ENCODE measurements around the gene DYNLT2. TPM values are rescaled to one million over a fixed set of nuclear protein-coding genes. Genes with fewer than 3 reads are reported as not detected.

Gene DYNLT2
- total and polyA plus RNA-seq, 2 donors (not counting 1 experiment from before 2014, with no cell fraction given): 0.49 to 0.83 TPM

DNA sequence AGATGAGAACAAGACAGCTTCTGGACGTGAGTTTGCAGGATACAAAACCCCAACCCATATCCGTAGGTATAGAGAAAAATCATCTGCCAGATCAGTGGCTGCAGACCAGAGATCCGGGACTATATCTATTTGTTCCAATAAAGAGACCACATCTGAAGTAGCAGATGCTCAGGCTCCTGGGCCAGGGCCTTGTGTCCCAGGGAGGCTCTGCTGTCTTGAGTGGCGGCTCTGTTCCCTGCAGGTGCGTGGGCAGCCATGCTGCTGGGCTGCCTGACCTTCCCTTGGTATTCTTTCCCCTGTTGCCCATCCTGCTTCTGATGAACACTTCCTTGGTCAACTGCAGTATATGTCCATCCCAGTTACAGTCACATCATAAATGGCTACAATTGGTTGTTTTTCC is 35.0 kb upstream of the DYNLT2 start:
- Histone ChIP-seq H3K4me3 (replicated peaks in 1 of 4; ENCODE audit: control extremely low read depth in 1 of 4, insufficient read depth in 1 of 4, low read depth in 3 of 4, low read length in 4 of 4) (no peak overlapping the region), H3K4me1 (ENCODE audit: control insufficient read depth, extremely low read depth, insufficient read depth, low read length) (no peaks in the 10 kb centered on the region), H4K20me1 (ENCODE audit: control insufficient read depth, extremely low read depth, insufficient read depth, low read length) (no peaks in the 10 kb centered on the region), H2AFZ (ENCODE audit: low read length) (no peak overlapping the region), H3K27ac (ENCODE audit: insufficient read depth, low read length) (no peak overlapping the region), H3K79me2 (ENCODE audit: control insufficient read depth, insufficient read depth, low read length) (no peaks in the 10 kb centered on the region), H3K27me3 (ENCODE audit: control insufficient read depth, insufficient read depth, low read length) (no peaks in the 10 kb centered on the region), H3K36me3 (ENCODE audit: control insufficient read depth, insufficient read depth, low read length) (no peaks in the 10 kb centered on the region), H3K4me2 (ENCODE audit: extremely low read depth, insufficient read depth, low read length) (no peak overlapping the region), H3K9me3 (ENCODE audit: control insufficient read depth, insufficient read depth, low read depth, low read length) (no peaks in the 10 kb centered on the region), H3K9ac (ENCODE audit: insufficient read depth, low read length) (no peak overlapping the region)
- TF ChIP-seq CTCF (conservative IDR thresholded peaks at IDR 0.05 in 1 of 2, IDR thresholded peaks at IDR 0.05 in 1 of 2; ENCODE audit: low read depth in 1 of 2, low read length in 2 of 2) (no peak), EZH2 (IDR thresholded peaks at IDR 0.05; ENCODE audit: low read length, missing control alignments) (no peak)
- no peak for DNase-seq (ENCODE audit: low read depth in 2 of 2)

DNA sequence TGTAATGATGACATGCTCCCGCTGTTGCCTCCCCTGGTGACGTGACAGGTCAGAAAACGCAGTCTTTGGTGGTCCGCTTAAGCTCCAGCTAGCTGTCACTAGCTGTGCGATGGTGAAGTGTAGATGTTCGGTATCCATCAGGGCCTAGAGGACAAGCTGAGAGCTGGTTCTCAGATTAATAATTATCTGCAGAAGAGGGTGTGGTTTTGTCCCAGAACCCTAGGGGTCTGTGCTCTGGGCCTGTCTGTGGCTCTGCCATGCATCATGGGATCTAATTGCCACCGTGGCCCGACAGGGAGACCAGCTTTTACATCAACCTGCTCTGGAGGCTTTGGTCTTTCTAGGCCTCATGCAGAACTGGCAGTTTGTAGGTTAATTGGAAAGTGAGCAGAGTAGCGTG is 34.2 kb upstream of the DYNLT2 start:
- Histone ChIP-seq H3K79me2 (ENCODE audit: control insufficient read depth, insufficient read depth, low read length) (no peaks in the 10 kb centered on the region), H3K27ac (ENCODE audit: insufficient read depth, low read length) (no peak overlapping the region), H3K4me1 (ENCODE audit: control insufficient read depth, extremely low read depth, insufficient read depth, low read length) (no peaks in the 10 kb centered on the region), H3K4me3 (replicated peaks in 1 of 4; ENCODE audit: control extremely low read depth in 1 of 4, insufficient read depth in 1 of 4, low read depth in 3 of 4, low read length in 4 of 4) (no peak overlapping the region), H3K9ac (ENCODE audit: insufficient read depth, low read length) (no peak overlapping the region), H3K36me3 (ENCODE audit: control insufficient read depth, insufficient read depth, low read length) (no peaks in the 10 kb centered on the region), H2AFZ (ENCODE audit: low read length) (no peak overlapping the region), H3K4me2 (ENCODE audit: extremely low read depth, insufficient read depth, low read length) (no peak overlapping the region), H4K20me1 (ENCODE audit: control insufficient read depth, extremely low read depth, insufficient read depth, low read length) (no peaks in the 10 kb centered on the region), H3K27me3 (ENCODE audit: control insufficient read depth, insufficient read depth, low read length) (no peaks in the 10 kb centered on the region), H3K9me3 (ENCODE audit: control insufficient read depth, insufficient read depth, low read depth, low read length) (no peaks in the 10 kb centered on the region)
- TF ChIP-seq CTCF (conservative IDR thresholded peaks at IDR 0.05 in 1 of 2, IDR thresholded peaks at IDR 0.05 in 1 of 2; ENCODE audit: low read depth in 1 of 2, low read length in 2 of 2) (no peak), EZH2 (IDR thresholded peaks at IDR 0.05; ENCODE audit: low read length, missing control alignments) (no peak)
- DNase-seq (ENCODE audit: low read depth in 2 of 2): no peak

GRCh38 chr6:169784821-169785340 is 33.5 kb upstream of the DYNLT2 start:
- H3K9me3 ChIP-seq (ENCODE audit: control insufficient read depth, insufficient read depth, low read depth, low read length): no peaks in the 10 kb centered on the region
- no peak overlapping the region for H3K4me2 ChIP-seq (ENCODE audit: extremely low read depth, insufficient read depth, low read length)
- H3K4me1 ChIP-seq (ENCODE audit: control insufficient read depth, extremely low read depth, insufficient read depth, low read length): peaks cover 6% of the 10 kb centered on the region
- no peaks in the 10 kb centered on the region for H3K79me2 ChIP-seq (ENCODE audit: control insufficient read depth, insufficient read depth, low read length)
- no peak overlapping the region for H3K27ac ChIP-seq (ENCODE audit: insufficient read depth, low read length)
- no peak overlapping the region for H3K4me3 ChIP-seq (replicated peaks in 1 of 4; ENCODE audit: control extremely low read depth in 1 of 4, insufficient read depth in 1 of 4, low read depth in 3 of 4, low read length in 4 of 4)
- no peak overlapping the region for H3K9ac ChIP-seq (ENCODE audit: insufficient read depth, low read length)
- no peaks in the 10 kb centered on the region for H4K20me1 ChIP-seq (ENCODE audit: control insufficient read depth, extremely low read depth, insufficient read depth, low read length)
- no peak for TF ChIP-seq CTCF (conservative IDR thresholded peaks at IDR 0.05 in 1 of 2, IDR thresholded peaks at IDR 0.05 in 1 of 2; ENCODE audit: low read depth in 1 of 2, low read length in 2 of 2)
- no peak for TF ChIP-seq EZH2 (IDR thresholded peaks at IDR 0.05; ENCODE audit: low read length, missing control alignments)
- no peaks in the 10 kb centered on the region for H3K36me3 ChIP-seq (ENCODE audit: control insufficient read depth, insufficient read depth, low read length)
- H2AFZ ChIP-seq (ENCODE audit: low read length): no peak overlapping the region
- H3K27me3 ChIP-seq (ENCODE audit: control insufficient read depth, insufficient read depth, low read length): no peaks in the 10 kb centered on the region
- DNase-seq (ENCODE audit: low read depth in 2 of 2): no peak
